ENCODE measurements around the gene COL20A1.

COL20A1 gene

GRCh38 chr20:63320616-63321147, 27.7 kb downstream of the COL20A1 start:
- Histone ChIP-seq H3K27ac (ENCODE audit: insufficient read depth, low read depth, low read length, poor library complexity, severe bottlenecking) (no peak overlapping the region), H3K4me3 (ENCODE audit: insufficient read depth, low read depth, low read length) (no peak overlapping the region), H3K36me3 (ENCODE audit: control insufficient read depth, insufficient read depth, low read length) (no peaks in the 10 kb centered on the region), H3K9me3 (ENCODE audit: control insufficient read depth, low read length) (no peaks in the 10 kb centered on the region), H3K27me3 (ENCODE audit: control insufficient read depth, insufficient read depth, low read length, poor library complexity, severe bottlenecking) (no peaks in the 10 kb centered on the region), H3K4me1 (ENCODE audit: control insufficient read depth, insufficient read depth, low read length) (no peaks in the 10 kb centered on the region)
- WGBS, 2 experiments = 92% methylated on average over 10 of the region's 10 CpGs

DNA sequence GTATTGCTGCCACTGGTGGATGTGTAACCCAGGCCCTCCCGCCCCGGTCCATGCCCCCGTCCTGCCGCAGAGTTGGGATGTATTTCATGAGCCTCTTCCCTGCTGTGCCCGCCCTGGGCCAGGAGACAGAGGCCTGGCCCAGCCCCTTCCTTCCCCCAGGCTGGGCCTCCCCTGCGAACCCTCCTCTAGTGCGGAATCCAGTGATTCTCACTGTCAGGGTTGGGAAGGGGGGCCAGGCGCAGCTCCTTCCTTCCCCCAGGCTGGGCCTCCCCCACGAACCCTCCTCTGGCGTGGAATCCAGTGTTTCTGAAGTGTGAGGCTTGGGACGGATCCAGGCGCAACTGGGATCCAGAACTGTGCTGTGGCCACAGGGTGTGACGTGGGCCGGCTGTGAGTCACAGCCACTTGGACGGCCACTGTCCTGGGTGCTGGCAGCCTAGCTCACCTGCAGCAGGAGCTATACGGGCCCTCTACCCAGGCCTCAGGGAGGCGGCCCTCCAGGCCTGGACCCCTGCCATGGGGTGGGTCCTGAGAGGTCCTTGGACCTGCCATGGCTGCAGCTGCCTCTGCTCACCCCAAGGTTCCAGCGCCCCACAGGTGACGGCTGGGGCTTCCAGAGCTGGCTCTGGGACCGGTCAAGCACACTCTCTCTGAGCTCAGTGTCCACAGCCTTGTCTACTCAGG, 28.3 kb downstream of the COL20A1 start:
- no peaks in the 10 kb centered on the region for H3K27me3 ChIP-seq (ENCODE audit: control insufficient read depth, insufficient read depth, low read length, poor library complexity, severe bottlenecking)
- no peaks in the 10 kb centered on the region for H3K4me1 ChIP-seq (ENCODE audit: control insufficient read depth, insufficient read depth, low read length)
- H3K36me3 ChIP-seq (ENCODE audit: control insufficient read depth, insufficient read depth, low read length) = no peaks in the 10 kb centered on the region
- WGBS, 2 experiments = 85 to 88% methylated on average over 20 of the region's 20 CpGs
- H3K4me3 ChIP-seq (ENCODE audit: insufficient read depth, low read depth, low read length) = no peak overlapping the region
- no peak overlapping the region for H3K27ac ChIP-seq (ENCODE audit: insufficient read depth, low read depth, low read length, poor library complexity, severe bottlenecking)
- H3K9me3 ChIP-seq (ENCODE audit: control insufficient read depth, low read length) = no peaks in the 10 kb centered on the region

DNA sequence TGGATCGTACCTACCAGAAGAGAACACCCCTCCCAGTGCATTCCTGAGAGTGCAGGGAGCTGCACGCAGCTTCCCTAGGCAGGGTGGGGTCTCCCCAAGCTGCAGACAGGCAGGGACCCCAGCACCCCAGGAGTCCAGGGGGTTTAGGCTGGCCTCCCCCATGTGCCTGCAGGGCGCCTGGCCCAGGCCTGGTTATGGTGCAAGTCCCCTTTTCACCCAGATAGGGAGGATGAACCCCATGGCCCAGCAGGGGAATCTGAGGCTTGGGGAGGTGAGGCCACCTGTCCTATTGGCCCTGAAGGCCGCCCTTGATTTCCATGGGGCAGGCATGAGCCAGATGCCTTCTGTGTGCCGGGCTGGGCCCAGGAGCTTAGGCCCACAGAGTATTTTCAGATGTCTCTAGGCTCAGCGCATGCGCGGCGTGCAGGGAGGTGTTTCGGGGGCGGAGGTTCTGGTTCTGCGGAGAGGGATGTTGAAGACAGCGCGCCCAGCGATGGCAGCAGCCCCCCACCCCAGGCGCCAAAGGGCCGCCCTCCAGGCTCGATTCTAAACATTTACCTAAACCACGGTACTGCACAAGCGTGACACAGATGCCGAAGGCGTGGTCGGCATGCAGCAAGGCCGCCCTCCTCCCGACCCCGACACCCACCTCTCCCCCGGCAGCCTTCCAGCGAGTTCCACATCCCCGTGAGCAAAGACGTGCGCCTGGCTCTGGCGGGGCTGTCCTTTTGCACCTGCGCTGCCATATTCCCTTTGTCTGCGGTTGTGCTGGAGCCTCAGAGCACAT, 29.4 kb downstream of the COL20A1 start:
- no peak overlapping the region for H3K27ac ChIP-seq (ENCODE audit: insufficient read depth, low read depth, low read length, poor library complexity, severe bottlenecking)
- H3K27me3 ChIP-seq (ENCODE audit: control insufficient read depth, insufficient read depth, low read length, poor library complexity, severe bottlenecking) = no peaks in the 10 kb centered on the region
- H3K4me1 ChIP-seq (ENCODE audit: control insufficient read depth, insufficient read depth, low read length) = no peaks in the 10 kb centered on the region
- WGBS, 2 experiments = 94% methylated on average over 34 of the region's 34 CpGs
- H3K36me3 ChIP-seq (ENCODE audit: control insufficient read depth, insufficient read depth, low read length) = no peaks in the 10 kb centered on the region
- no peak overlapping the region for H3K4me3 ChIP-seq (ENCODE audit: insufficient read depth, low read depth, low read length)
- H3K9me3 ChIP-seq (ENCODE audit: control insufficient read depth, low read length) = no peaks in the 10 kb centered on the region

DNA sequence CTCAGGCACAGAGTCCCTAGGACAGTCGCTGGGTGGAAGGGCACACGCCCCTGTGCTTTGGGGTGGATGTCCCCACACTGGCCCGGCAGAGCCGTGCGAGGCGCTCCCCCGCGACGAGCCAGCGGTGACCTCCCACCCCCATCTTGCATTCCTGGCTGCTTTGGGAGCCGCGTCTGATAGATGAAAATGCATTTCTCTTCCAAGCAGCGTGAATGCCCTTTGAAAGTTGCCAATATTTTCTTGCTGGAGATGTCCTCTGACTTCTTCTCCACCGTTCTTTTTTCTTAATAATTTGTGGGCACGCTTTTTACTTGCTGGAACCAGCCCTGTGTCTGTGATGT, 29.9 kb downstream of the COL20A1 start:
- Histone ChIP-seq H3K36me3 (ENCODE audit: control insufficient read depth, insufficient read depth, low read length) (no peaks in the 10 kb centered on the region), H3K4me1 (ENCODE audit: control insufficient read depth, insufficient read depth, low read length) (no peaks in the 10 kb centered on the region), H3K4me3 (ENCODE audit: insufficient read depth, low read depth, low read length) (no peak overlapping the region), H3K27me3 (ENCODE audit: control insufficient read depth, insufficient read depth, low read length, poor library complexity, severe bottlenecking) (no peaks in the 10 kb centered on the region), H3K9me3 (ENCODE audit: control insufficient read depth, low read length) (no peaks in the 10 kb centered on the region), H3K27ac (ENCODE audit: insufficient read depth, low read depth, low read length, poor library complexity, severe bottlenecking) (no peak overlapping the region)
- 77 to 78% methylated on average over 15 of the region's 15 CpGs for WGBS, 2 experiments

DNA sequence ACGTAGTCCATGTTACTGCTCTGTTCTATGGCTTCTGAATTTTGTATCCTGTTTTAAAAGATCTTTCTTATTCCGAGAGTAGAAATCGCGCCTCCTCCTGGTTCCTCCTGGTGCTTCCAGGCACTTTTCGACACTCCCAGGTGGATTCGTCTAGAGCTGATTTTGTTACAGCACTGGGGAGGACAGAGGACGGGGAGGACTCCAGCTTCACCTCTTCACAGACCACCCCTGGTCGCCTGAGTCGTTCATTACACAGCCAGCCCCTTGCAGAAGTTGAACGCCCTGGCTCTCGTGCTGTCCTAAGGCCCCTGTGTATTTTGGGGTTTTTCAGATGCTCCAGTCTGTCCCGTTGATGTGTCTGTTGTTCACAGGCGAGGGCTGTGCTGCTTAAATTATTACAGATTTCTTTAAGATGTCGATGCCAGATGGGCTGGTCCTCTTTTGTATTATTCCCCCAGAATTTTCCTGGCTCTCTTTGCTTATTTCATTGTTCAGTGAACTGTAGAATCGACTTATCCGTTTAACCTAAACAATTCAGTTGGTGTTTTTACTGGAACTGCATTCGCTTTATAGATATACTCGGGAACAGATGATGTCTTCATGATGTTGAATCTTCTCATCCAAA, 30.5 kb downstream of the COL20A1 start:
- no peaks in the 10 kb centered on the region for H3K36me3 ChIP-seq (ENCODE audit: control insufficient read depth, insufficient read depth, low read length)
- H3K27ac ChIP-seq (ENCODE audit: insufficient read depth, low read depth, low read length, poor library complexity, severe bottlenecking) = no peak overlapping the region
- 79 to 84% methylated on average over 17 to 18 of the region's 18 CpGs for whole genome bisulfite sequencing, 2 experiments
- H3K4me1 ChIP-seq (ENCODE audit: control insufficient read depth, insufficient read depth, low read length) = no peaks in the 10 kb centered on the region
- H3K9me3 ChIP-seq (ENCODE audit: control insufficient read depth, low read length) = no peaks in the 10 kb centered on the region
- H3K4me3 ChIP-seq (ENCODE audit: insufficient read depth, low read depth, low read length) = no peak overlapping the region
- no peaks in the 10 kb centered on the region for H3K27me3 ChIP-seq (ENCODE audit: control insufficient read depth, insufficient read depth, low read length, poor library complexity, severe bottlenecking)

DNA sequence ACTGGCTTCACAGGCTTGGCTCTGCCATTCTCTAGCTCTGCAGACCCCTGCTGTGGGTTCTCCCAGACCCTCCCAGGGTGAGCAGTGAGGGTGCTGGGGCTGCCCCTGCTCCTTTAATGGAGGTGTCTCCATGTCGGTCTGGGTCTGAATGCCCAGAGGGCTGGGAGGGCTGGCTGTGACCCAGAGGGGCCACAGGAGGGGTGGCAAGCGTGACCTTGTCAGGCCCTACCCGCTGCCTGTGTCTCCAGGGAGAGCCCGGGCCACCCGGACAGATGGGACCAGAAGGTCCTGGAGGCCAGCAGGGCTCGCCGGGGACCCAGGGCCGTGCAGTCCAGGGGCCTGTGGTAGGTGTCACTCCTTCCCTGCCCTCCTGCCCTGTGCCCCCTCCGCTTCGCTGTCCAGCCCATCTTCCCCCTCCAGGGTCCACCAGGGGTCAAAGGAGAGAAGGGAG, 32.1 kb downstream of the COL20A1 start:
- WGBS, 2 experiments = 93 to 96% methylated on average over 10 of the region's 10 CpGs
- H3K4me1 ChIP-seq (ENCODE audit: control insufficient read depth, insufficient read depth, low read length) = no peaks in the 10 kb centered on the region
- H3K9me3 ChIP-seq (ENCODE audit: control insufficient read depth, low read length) = no peaks in the 10 kb centered on the region
- no peaks in the 10 kb centered on the region for H3K36me3 ChIP-seq (ENCODE audit: control insufficient read depth, insufficient read depth, low read length)
- H3K27me3 ChIP-seq (ENCODE audit: control insufficient read depth, insufficient read depth, low read length, poor library complexity, severe bottlenecking) = no peaks in the 10 kb centered on the region
- H3K4me3 ChIP-seq (ENCODE audit: insufficient read depth, low read depth, low read length) = no peak overlapping the region
- no peak overlapping the region for H3K27ac ChIP-seq (ENCODE audit: insufficient read depth, low read depth, low read length, poor library complexity, severe bottlenecking)

DNA sequence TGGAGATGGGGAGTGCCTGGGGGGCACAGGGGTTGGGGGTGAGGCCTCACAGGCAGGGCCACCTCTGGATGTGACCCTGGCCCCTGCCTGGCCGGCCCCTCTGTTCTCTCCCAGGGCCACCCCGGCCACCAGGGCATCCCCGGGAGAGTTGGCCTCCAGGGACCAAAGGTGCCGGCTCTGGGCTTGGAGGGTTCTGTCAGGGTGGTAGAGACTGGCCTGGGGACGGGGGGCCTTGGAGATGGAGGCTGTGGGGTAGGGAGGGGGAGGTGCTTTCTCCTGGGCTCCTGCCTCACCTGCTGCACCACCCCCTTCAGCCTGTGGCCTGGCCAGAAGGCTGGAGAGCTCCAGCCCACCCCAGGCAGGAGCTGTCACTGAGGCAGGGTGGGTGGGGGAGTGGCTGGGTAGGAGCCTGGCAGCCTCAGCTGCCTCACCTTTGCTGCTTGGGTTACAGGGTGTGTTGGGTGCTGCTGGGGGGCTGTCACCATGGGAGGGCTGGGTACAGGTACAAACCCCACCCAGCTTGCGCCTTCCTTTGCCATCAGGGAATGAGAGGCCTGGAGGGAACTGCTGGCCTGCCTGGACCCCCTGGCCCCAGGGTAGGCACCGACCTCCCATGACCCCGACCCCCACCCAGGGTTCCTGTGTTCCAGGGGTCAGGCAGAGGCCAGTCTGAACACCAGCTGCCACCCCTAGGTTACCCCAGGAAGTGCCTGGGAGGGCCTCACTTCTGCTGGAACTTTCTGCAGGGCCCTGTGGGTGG, 32.7 kb downstream of the COL20A1 start:
- 92 to 95% methylated on average over 8 of the region's 8 CpGs for WGBS, 2 experiments
- H3K36me3 ChIP-seq (ENCODE audit: control insufficient read depth, insufficient read depth, low read length) = no peaks in the 10 kb centered on the region

GRCh38 chr20:63326314-63327230, 33.6 kb downstream of the COL20A1 start:
- Histone ChIP-seq H3K4me3 (ENCODE audit: insufficient read depth, low read depth, low read length) (no peak overlapping the region), H3K36me3 (ENCODE audit: control insufficient read depth, insufficient read depth, low read length) (no peaks in the 10 kb centered on the region), H3K27me3 (ENCODE audit: control insufficient read depth, insufficient read depth, low read length, poor library complexity, severe bottlenecking) (no peaks in the 10 kb centered on the region), H3K27ac (ENCODE audit: insufficient read depth, low read depth, low read length, poor library complexity, severe bottlenecking) (no peak overlapping the region), H3K4me1 (ENCODE audit: control insufficient read depth, insufficient read depth, low read length) (no peaks in the 10 kb centered on the region), H3K9me3 (ENCODE audit: control insufficient read depth, low read length) (no peaks in the 10 kb centered on the region)
- 92 to 93% methylated on average over 15 of the region's 15 CpGs for WGBS, 2 experiments

More for the DNA sequence above, 32.7 kb downstream of the COL20A1 start:
- H3K4me3 ChIP-seq (ENCODE audit: insufficient read depth, low read depth, low read length) = no peak overlapping the region
- no peaks in the 10 kb centered on the region for H3K4me1 ChIP-seq (ENCODE audit: control insufficient read depth, insufficient read depth, low read length)
- H3K27me3 ChIP-seq (ENCODE audit: control insufficient read depth, insufficient read depth, low read length, poor library complexity, severe bottlenecking) = no peaks in the 10 kb centered on the region
- no peak overlapping the region for H3K27ac ChIP-seq (ENCODE audit: insufficient read depth, low read depth, low read length, poor library complexity, severe bottlenecking)
- no peaks in the 10 kb centered on the region for H3K9me3 ChIP-seq (ENCODE audit: control insufficient read depth, low read length)

DNA sequence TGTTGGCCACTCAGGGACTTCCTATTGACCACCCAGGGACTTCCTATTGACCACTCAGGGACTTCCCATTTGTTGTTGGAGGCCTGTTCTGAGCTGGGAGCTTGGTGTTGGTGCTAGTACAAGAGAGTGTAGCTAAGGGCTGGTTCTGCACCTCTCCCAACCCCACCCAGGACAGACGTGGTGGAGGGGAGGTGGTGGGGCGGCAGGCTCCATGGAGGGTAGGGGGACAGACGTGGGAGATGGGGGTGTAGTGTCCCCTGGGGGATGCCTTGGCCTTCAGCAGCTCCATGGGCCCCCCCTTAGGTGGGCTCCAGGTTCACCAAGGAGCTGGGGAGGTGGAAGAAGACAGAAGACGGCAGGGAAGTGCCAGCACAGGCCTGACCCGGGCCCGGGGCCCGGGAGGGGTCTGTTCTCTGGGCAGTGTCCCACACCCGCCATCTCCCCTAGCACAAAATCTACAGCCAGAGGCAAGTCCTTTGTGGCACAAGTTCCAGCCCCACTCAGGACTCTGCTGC, 34.3 kb downstream of the COL20A1 start:
- no peaks in the 10 kb centered on the region for H3K36me3 ChIP-seq (ENCODE audit: control insufficient read depth, insufficient read depth, low read length)
- no peaks in the 10 kb centered on the region for H3K4me1 ChIP-seq (ENCODE audit: control insufficient read depth, insufficient read depth, low read length)
- no peak overlapping the region for H3K27ac ChIP-seq (ENCODE audit: insufficient read depth, low read depth, low read length, poor library complexity, severe bottlenecking)
- H3K4me3 ChIP-seq (ENCODE audit: insufficient read depth, low read depth, low read length) = no peak overlapping the region
- H3K27me3 ChIP-seq (ENCODE audit: control insufficient read depth, insufficient read depth, low read length, poor library complexity, severe bottlenecking) = no peaks in the 10 kb centered on the region
- 88 to 89% methylated on average over 8 of the region's 8 CpGs for WGBS, 2 experiments
- no peaks in the 10 kb centered on the region for H3K9me3 ChIP-seq (ENCODE audit: control insufficient read depth, low read length)
